ENCODE data around the gene IFT80. TPM values are rescaled to one million over a fixed set of nuclear protein-coding genes. Genes with fewer than 3 reads are reported as not detected.
A peak's percentile ranks its signal among the peaks of the same experiment; 100 is the strongest.

The IFT80 gene
- total and polyA plus RNA-seq, 2 of the 4 experiments (the other 2 are of a cell fraction) = 15.2 to 16.8 TPM

- Histone ChIP-seq H3K27me3 (ENCODE audit: control insufficient read depth, insufficient read depth, low read length) (no peaks in the 10 kb centered on the region), H3K14ac (replicated peaks; ENCODE audit: low read depth, low read length) (no peak overlapping the region), H3K36me3 (ENCODE audit: control insufficient read depth, insufficient read depth, low read length) (no peaks in the 10 kb centered on the region), H2BK120ac (ENCODE audit: low read depth, low read length) (no peak overlapping the region), H3K79me1 (ENCODE audit: low read depth in 1 of 2, low read length in 2 of 2) (peaks cover 15 to 42% of the 10 kb centered on the region in 2 experiments), H2BK15ac (ENCODE audit: low read depth, low read length) (no peak overlapping the region), H3K9me3 (ENCODE audit: control insufficient read depth, insufficient read depth, low read length) (no peaks in the 10 kb centered on the region), H3K9ac (ENCODE audit: low read depth, low read length) (no peak overlapping the region), H4K91ac (ENCODE audit: insufficient read depth, low read depth, low read length) (no peak overlapping the region), H4K8ac (ENCODE audit: low read depth in 2 of 2, low read length in 2 of 2) (no peak overlapping the region), H2AFZ (replicated peaks; ENCODE audit: low read length, poor library complexity) (no peak overlapping the region), H3K4me2 (ENCODE audit: low read depth, low read length) (peak overlapping the region; percentile 60; the same call in 1 of the 2 replicates), H2BK20ac (ENCODE audit: low read depth, low read length) (no peak overlapping the region), H3K4me1 (ENCODE audit: control insufficient read depth, insufficient read depth, low read length) (peaks cover 3% of the 10 kb centered on the region; the same call in 1 of the 2 replicates), H3K9me1 (ENCODE audit: insufficient read depth, low read length) (no peaks in the 10 kb centered on the region; the same call in 1 of the 2 replicates), H2AK5ac (ENCODE audit: low read depth, low read length) (no peak overlapping the region), H2AK9ac (replicated peaks; ENCODE audit: low read depth, low read length, poor library complexity) (no peak overlapping the region), H3K4ac (ENCODE audit: low read depth, low read length) (no peak overlapping the region), H4K5ac (ENCODE audit: low read depth, low read length) (no peak overlapping the region), H3K56ac (ENCODE audit: extremely low read depth, insufficient read depth, low read length) (no peak overlapping the region), H4K20me1 (ENCODE audit: insufficient read depth, low read length) (no peaks in the 10 kb centered on the region; the same call in none of the 2 replicates), H3K23ac (ENCODE audit: low read depth, low read length) (no peak overlapping the region), H3K27ac (ENCODE audit: insufficient read depth, low read length) (no peak overlapping the region), H3K4me3 (ENCODE audit: insufficient read depth, low read depth, low read length) (no peak overlapping the region), H3K18ac (ENCODE audit: low read depth, low read length) (no peak overlapping the region), H2BK5ac (ENCODE audit: low read depth, low read length, poor library complexity, severe bottlenecking) (no peak overlapping the region)
- intact Hi-C loops (cut with micrococcal nuclease) (no loop called here), dilution Hi-C loops (cut with HindIII; ENCODE audit: low sequenced_read_pairs, unreplicated experiment) (no loop called here), in situ Hi-C loops (cut with MboI; ENCODE audit: low sequenced_read_pairs) (no loop called here)
- ChIA-PET POLR2A (ENCODE audit: unreplicated experiment) (no interaction called here), CTCF (interaction anchor here (0.6 to 0.7 kb wide), 3 partner anchors 20 to 523 kb away, joined by 3 to 4 read pairs (median 4); no protein-coding TSS in a partner anchor)
- ATAC-seq (ENCODE audit: low read depth) (peak; percentile 31), DNase-seq (peak; percentile 85)
- no TSS peak for BruUV-seq (replicated peaks)
- peak; percentile 7; the same call in 1 of the 2 replicates for TF ChIP-seq USF2 (IDR thresholded peaks at IDR 0.05; ENCODE audit: low read depth, low read length)
- TF ChIP-seq POLR2A (IDR thresholded peaks at IDR 0.05; ENCODE audit: low read depth, low read length) = no peak
Measured at GRCh38 chr3:160395297-160395696, 3.7 kb downstream of the IFT80 start.
